GM19455 (cell line): ENCODE data around the gene POLG.

ENCODE experiments used
- ATAC-seq: cut with Tn5 transposase; IDR thresholded peaks from one replicate; pipeline ENCODE4 v1.9.1; 2021; ENCODE audit not compliant: unreplicated experiment

POLG gene

DNA sequence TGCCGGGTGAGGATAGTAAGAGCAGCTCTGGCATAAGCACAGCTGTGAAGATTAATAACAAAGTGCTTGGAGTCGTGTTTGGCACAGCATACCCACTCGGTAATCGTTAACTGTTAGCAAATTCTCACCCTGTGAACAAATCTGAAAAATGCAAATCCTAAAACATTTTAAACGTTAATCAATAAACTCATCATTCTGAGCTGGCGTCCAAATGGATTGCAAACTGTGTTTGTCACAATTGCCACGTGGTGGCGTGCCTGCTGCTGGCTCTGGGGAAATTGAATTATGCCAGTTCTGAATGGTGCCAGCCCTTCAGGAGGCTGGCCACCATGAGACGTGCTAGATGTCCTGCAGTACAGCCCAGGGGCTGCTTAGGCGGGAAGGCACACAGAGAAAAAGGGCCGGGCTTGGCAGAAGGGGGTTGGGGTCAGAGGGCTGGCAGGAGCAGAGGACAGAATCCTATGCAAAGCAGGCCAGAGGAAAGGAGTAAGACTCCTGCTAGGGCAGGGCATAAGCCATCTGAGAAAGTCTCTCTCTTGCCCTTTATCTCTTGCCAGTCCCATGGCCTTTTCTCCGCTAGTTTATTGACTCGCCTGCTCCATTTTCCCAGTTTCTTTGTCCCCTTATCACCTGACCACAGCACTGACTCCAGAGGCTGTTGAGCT lies 22.1 kb upstream of the POLG start:
- no peak for ATAC-seq

DNA sequence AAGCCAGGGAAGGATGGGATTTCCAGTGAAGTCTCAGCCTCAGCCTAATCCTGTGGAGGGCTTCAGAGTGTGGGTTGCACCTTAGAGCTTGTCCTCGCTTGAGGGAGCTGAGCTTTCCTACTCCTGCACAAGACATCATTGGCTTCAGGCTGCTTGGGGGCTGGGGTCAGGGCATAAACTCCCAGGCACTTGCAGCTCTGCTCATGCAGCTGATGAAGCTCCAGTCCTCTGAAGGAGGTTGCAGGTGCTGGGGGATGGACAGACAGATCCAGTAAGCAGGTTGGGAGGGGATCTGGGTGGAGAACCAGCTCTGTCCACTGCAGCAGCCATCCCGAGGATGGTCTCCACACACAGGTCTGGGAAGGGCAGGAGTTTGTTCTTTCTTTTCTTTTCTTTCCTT lies 19.4 kb upstream of the POLG start:
- ATAC-seq, result no peak

DNA sequence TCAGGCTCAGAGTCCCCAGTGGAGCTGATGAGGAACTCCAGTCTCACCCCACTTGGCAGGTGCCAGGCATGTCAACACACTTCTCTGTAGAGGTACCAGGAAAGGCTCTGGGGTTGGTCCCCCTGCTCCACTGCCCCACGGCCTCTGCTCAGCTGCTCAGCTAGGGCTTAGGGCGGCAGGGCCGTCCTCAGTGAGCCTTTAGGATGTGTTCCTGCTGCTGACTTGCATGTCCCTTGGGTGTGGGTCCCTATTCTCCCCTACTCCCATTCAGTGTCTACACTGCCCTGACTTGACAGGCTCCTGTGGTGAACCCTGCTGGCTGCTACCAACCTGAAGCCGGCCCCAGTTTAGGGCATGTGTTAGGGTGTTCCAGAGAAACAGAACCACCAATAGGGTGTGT lies 17.9 kb upstream of the POLG start:
- no peak for ATAC-seq

DNA sequence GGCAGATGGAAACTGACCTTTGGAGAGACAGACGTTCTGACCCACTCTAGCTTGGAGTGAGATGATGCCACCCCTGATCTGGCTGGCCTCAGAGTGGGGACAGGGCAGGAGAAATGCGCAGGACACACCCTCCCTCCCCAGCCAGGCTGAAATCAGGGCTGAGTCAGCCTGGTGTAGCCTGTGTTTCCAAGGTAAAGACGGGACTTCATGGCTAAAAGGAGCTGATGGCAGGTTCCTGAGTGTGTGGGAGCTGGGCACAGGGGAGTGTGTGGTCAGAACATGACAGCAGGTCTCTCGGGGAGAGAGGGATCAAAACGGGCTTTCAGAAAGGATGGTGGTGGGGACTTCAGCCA lies 14.6 kb upstream of the POLG start:
- ATAC-seq, result no peak

DNA sequence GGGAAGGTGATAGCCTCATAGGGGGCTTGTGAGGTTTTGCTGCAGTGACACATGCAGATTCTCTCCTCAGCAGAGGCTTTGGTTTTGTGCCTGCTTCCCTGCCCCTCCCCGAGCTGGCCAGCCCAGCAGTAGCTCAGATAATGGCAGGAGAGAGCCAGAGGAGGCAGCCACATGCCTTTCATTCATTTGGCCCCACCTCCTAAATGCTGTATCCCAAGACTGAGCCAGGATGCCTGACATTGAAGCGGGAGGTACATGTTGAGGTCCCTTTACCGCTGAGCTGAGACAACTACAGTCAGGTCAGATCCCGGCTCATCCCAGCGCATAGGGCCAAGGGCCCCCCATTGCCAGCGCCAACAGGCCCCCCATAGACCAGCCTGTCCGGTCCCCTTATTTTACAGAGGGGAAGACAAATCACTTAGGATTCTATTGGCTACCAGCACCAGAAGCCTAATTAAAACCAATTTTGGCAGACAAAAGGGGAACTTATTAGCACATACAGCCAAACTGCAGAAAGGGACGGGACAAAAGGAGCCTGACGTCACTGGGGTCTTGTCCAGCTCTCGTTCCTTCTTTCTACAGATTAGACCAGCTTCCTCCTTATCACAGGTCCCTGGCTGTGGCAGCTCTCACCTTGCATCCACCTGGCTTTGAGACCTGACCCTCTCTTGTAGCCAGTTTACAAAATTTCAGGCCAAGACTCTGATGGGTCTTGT lies 12.1 kb upstream of the POLG start:
- no peak for ATAC-seq

DNA sequence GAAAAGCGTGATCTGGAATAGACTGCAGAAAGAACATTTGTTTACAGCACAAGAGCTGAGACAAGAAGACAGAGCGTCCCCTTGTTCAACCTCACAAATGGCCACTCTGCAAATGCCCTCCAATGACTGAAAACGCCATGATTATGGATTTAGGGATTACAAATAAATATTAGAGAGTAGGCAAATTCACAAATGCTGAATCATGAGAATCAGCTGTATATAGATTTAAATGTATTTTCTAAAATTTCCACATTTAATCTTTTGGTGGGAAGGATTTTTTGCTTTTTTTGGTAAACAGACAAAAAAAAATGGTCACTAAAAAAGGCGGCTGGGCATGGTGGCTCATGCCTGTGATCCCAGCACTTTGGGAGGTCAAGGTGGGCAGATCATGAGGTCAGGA lies 10.6 kb upstream of the POLG start:
- no peak for ATAC-seq

DNA sequence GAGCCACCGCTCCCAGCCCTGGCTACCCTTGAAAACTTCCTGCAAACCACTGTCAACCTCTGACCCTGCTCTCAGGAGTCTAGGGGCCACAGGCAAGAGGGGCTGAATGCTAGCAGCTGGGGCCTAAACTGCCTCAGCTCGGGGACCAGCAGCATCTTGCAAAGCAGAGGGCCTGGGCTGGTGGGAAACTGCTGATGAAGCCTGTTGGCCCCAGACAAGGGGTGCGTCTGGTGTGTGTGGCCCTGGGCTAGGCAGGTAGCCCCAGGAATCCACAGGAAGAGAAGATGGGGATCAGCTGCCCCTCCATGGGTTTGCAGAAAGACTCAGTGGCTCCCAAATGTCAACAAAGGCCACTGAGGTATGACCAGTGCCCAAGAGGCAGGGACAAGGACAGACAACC lies 8.2 kb upstream of the POLG start:
- ATAC-seq, result no peak

DNA sequence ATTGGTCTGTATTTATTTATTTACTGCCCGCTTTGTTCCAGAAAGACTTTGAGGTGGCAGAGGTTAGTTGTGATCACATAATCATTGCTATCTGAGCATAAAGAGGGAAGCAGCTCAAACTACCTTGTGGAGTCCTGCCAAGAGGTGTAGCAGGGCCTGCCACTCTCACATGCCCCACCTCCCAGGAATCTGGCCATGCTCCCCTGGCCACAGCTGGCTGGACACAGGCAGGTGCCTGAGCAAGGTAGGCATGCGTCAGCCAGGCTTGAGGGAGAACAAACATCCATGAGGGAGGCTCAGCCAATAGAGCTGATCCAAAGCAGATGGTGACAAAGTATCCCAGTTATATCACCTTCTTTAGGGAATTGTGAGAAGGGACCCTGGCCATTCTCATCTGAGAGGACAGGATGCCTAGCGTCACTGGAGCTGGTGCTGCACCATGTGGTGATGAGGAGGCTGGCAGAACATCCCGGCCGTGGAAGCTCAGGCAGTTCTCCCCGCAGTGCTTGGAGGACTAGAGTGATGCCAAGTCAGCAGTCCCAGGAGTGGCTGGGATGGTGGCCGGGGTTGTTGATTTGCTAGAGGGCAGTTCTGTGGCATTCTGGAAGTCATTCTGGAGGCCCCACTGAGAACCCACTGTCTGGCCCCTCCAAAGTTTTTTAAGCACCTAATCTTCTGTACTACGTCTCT lies 6.8 kb upstream of the POLG start:
- no peak for ATAC-seq

DNA sequence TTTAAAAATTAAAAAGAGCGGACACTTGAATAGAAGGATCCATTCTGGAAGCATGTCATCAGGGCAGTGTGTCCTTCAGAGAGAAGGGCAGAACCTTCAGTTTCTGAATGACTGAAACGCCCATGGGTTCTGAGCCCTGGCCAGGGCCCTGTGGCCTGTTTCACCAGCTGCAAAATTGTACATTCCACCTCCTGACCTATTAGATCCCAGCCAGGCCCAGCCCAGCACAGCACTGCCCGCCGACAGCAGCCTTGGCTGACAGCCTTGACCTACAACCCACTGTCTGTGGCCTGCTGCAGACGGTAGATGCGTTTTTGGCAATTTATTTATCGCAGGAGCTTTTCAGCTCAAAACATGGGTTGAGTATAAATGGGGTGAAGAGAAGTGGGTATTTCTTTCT lies 5.9 kb upstream of the POLG start:
- no peak for ATAC-seq

DNA sequence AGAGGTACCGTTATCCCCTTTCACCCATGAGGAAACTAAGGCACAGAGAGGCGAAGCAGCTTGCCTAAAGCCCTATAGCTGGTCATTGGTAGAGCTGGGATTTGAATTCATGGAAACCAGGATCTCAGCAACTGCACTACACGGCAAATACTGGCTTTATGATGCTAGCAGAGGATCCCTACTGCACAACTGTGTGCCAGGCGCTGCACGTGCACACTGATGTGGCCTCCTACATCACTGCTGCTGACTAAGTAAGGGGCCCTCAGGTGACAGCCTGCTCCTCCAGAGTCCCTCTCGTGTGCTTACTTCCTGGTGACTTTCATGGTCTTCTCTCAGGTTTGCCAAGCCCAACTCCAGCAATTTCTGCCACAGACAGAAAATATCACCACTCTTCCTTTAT lies 3.4 kb upstream of the POLG start:
- ATAC-seq, result no peak

DNA sequence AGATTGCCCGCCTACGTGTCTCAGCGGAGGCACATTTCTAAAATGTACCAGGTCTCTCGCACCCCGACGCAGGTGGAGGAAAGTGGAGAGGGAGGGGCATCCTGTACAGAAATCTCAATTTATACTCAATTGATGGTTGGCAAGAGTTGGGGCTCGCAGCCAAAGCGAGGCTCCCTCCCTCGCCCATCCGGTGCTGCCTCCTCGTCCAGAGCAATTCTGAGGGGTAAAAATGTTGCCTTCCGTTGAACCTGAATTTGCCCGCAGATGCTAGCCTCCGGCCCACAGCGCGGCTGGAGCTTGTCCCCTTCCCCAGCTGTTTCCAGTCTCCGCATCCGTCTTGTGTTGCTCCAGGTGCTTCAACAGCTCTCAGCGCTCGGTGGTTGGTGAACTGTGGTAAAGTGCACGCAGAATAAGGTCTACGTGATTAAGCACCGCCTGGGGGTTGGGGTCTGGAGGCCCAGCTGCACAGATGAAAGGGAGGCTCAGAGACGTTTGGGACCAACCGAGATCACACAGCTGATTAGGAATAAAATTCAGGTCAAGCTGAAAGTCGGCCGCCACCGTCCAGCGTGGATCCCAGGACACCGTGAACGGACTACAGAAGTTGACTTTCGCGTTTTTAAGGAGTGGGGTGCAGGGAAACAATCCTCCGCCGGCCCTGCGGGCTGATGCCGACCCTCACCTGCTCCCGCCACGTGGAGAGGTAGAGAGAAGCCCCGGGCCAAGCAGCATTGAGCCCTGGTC lies 846 bp upstream of the POLG start:
- ATAC-seq, result peak; percentile 19

DNA sequence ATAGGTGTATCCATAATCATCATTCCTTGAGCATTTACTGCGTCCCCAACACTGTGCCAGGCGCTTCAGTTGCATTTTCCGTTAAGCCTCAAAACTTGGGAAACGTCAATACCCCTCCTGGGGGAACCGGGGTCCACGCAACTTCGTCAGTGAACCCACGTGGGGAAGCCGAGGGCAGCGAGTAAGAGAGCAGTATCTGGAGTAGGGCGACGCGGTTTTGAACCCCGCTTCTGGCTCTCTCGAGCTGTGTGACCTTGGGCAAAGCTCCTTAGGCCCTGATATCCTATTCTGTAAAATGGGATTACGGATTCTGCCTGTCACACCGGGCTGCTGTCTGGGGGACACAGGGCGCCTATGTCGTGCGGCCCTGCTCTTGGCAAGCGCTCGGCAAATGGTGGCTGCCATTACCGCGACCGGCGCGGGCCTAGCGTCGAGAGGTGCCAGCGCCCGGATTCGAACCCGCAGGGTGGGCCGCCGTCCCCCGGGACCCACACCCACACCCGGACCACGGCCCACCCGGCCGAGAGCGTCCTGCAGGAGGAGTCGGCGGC lies 590 bp downstream of the POLG start:
- ATAC-seq, result peak; percentile 26

DNA sequence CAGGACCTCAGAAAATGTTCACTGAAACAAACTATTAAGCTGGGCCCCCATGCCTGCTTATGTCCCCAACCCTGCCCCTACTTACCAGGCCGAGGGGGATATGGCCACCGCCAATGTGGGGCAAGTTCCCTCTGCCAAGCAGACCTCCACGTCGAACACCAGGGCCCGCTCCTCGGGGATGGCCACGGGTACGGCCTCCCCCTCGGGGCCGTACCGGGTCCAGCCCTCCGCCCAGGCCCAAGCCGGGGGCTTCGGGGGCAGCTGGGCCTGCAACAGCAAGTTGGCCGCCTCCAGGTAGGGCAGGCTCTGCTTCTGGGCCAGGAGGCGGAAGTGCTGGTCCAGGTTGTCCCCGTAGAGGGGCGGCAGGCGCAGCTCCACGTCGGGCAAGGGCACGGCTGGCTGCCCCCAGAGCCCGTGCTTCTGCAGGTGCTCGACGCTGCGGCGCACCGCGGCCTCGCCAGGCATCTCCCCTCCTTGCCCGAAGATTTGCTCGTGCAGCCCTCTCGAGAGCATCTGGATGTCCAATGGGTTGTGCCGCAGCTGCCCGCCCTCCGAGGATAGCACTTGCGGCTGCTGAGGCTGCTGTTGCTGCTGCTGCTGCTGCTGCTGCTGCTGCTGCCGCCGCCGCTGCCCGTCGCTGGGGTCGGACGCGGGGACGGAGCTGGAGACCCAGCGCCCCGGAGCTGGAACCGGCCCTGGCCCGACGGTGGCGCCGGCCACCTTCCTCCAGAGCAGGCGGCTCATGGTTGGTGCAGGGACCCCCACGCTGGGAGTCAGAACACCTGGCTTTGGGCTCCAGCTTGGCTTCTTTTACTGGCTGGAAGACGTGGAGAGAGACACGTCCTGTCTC lies 1.4 kb downstream of the POLG start:
- ATAC-seq, result no peak

DNA sequence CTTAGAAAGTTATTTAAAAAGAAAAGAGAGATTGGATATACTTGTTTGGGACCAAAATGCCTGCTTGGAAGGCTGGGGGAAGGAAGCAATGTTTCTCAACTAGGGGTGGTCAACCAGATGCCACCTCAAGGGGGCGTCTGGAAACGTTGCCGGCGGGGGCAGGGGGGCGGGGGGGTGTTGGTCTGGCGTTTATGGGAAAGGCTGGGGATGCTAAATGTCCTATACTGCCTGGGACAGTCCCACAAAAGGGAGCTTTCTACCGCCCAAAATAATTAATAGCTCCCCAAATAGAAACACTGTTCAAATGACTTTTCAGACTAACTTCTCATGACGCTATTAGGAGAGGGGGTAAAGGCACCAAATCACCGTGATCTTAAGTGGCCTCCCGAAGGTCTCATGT lies 2.2 kb downstream of the POLG start:
- no peak for ATAC-seq

DNA sequence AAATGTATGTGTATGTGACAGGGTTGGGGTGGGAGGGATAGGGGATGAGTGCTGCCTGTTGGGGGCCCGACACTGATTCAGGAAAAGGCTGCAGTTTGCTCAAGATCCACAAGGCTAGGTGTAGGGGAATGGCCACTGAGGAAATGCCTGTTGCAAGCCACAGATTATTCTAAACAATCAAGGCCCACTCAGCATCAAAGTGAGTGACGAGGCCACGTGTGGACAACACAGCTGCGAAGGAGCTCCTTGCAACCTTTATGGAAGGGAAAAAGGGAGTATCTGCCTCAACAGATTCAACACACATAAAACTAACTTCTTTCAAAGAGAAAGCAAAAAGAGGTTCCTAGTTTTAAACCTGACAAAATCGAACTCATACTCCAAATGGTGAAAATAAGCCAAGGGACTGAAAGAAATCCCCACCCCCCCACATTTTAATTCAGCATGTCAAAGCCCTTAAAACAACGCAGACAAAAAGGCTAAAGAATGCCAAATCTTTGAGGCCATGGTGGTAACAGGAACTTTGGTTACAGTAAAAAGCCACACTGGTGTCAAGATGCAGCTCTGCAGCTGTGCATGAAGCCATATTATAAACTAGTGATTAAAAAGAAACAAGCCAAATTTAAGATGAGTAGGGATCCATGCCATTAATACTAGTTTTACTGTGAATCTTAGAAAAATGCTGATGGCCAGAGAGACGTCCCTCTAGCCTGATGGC lies 3.6 kb downstream of the POLG start:
- ATAC-seq, result no peak

DNA sequence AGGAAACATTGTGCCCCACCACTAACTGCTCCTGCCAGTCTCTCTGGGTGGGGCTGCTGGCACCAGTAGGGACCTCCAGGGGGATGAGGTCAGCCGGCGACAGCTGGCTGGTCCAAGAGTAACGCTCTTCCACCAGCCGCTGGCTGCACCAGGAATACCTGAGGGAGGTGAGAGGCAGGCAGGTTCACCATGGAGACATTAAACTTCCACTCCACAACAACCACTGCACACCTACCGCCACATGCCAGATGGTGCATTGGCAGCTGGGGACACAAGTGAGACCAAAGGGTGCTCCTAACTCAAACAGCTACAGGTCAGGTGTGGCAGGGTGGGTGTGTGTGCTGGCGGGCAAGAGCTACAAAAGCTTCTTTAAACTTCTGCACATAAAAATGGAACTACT lies 4.5 kb downstream of the POLG start:
- no peak for ATAC-seq

DNA sequence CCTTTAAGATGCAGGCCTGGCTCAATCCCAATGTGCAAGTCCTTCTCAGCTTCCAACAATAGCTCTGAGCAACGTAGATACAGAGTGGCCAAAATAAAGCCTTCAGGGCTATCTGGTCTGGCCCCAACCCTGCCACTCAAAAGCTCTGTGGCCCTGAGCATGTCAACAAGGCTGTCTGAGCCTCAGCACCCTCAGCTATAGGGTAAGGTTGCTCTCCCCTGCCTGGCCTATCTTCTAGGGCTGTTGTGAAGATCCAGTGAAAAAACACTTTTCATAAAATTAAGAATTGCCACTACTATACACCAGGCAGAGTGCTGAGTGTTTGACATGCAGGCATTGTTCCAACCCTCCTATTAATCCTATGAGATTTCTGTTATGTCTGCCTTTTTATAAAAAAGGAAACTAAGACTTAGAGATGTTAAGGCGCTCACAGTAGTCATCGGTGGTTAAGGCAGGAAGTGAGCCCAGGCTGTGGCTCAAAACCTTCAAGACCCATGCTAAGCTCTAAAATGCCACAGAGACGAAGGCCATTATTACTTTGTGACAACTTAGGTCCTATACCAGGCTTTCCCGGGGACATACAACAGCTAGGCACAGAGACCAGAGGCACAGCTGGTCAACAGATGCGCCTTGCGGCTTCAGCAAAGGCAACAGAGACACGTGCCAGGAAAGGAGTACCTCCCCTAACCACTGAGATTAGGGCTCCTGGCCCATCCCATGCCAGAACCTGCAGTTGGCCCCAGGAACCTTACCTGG lies 5.1 kb downstream of the POLG start:
- no peak for ATAC-seq

DNA sequence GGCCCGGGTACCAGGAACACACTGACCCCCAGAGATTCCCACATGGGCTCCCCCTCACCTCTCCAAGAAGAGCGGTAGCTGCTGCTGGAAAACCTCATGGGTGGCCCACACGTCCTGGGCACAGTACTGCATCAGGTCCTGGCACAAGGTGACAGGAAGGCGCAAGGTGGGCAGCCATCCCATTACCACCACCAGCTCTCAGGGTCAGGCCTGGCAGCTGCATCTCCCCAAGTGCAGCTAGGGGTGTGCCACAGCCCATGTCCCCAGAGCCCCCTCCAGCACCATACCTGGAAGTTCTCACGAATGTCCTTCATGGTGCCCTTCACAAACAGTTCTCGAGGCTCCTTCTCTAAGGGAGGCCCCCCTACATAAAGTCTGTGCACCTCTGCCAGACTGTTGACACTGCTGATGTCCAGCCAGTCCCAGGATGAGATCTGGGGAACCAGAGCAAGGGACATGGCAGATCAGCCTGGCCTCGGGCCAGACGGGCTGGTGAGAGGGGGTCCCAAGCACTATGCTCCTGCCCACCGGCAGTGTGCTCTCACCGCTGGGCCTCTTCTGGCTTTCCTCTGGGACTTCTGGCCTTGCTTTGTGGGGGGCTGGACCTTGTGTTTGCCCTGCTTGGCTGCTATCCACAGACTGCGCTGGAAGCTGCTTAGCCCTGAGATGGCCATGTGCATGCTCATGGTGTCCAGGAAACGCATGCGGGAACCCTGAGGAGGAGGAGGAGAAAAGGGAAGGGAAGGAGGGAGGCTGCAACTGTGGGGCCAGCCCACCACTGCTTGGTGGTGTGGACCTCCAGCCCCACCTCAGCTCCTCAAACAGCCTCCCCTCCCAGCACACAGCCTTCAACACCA lies 6.0 kb downstream of the POLG start:
- no peak for ATAC-seq
